GM18502 (cell line): ENCODE data around the gene GNAS-AS1.

Source experiments
- ATAC-seq: cut with Tn5 transposase; IDR thresholded peaks from one replicate; pipeline ENCODE4 v1.9.1; 2021; ENCODE audit warnings: mild to moderate bottlenecking; ENCODE audit not compliant: unreplicated experiment, poor library complexity

Gene GNAS-AS1

GRCh38 chr20:58788896-58789544, 61.7 kb downstream of the GNAS-AS1 start:
- ATAC-seq: no peak

GRCh38 chr20:58787211-58788005, 63.3 kb downstream of the GNAS-AS1 start:
- no peak for ATAC-seq

- ATAC-seq: no peak
Measured at GRCh38 chr20:58784321-58785074, 66.2 kb downstream of the GNAS-AS1 start.

GRCh38 chr20:58783511-58784011, 67.1 kb downstream of the GNAS-AS1 start:
- no peak for ATAC-seq

- no peak for ATAC-seq
Measured at GRCh38 chr20:58781138-58781537, 69.6 kb downstream of the GNAS-AS1 start.

GRCh38 chr20:58778760-58779159, 71.9 kb downstream of the GNAS-AS1 start:
- ATAC-seq: no peak

GRCh38 chr20:58777657-58778056, 73.0 kb downstream of the GNAS-AS1 start:
- ATAC-seq: no peak

- no peak for ATAC-seq
Measured at GRCh38 chr20:58776109-58776508, 74.6 kb downstream of the GNAS-AS1 start.

- ATAC-seq: no peak
Measured at GRCh38 chr20:58775371-58775770, 75.3 kb downstream of the GNAS-AS1 start.

GRCh38 chr20:58774667-58775263, 75.9 kb downstream of the GNAS-AS1 start:
- no peak for ATAC-seq

GRCh38 chr20:58774214-58774613, 76.5 kb downstream of the GNAS-AS1 start:
- ATAC-seq: no peak

- no peak for ATAC-seq
Measured at GRCh38 chr20:58772786-58773185, 77.9 kb downstream of the GNAS-AS1 start.
